Adrenal gland (tissue), 12 donors: ENCODE data around the gene TMPRSS5. TPM values are rescaled to one million over a fixed set of nuclear protein-coding genes. Genes with fewer than 3 reads are reported as not detected.
"Not testable (repeated sequence)": the region's sequence is repeated elsewhere in the genome, so short reads cannot be mapped to it uniquely, and the experiment has no call there.

ENCODE experiments used
- DNase-seq, 7 donors: peaks; one replicate each; pipeline ENCODE4 v3.0.0-alpha.2; 2019 to 2020
- H3K27ac ChIP-seq, 5 donors: fragments of 200-600 bp; sonication (generic) in 4 of 5; 1 replicate in 3 of 5; 2 replicates in 2 of 5; pipeline versions ENCODE4 v1.5.1 to v1.8.0; 2016 to 2020; ENCODE audit warnings: mild to moderate bottlenecking in 1 of 5
- H3K27me3 ChIP-seq: fragments of 200-600 bp; 2 replicates; pipeline ENCODE4 v1.8.0; 2021
- H3K36me3 ChIP-seq, 2 donors: fragments of 200-600 bp; replicated peaks in 1 of 2; 1 replicate in 1 of 2; 2 replicates in 1 of 2; pipeline versions ENCODE4 v1.5.1 to v1.8.0; 2018 to 2022
- H3K4me1 ChIP-seq, 2 donors: fragments of 200-600 bp; replicated peaks in 1 of 2; 1 replicate in 1 of 2; 2 replicates in 1 of 2; pipeline versions ENCODE4 v1.5.1 to v1.8.0; 2018 to 2021
- H3K4me3 ChIP-seq, 4 donors: fragments of 200-600 bp; sonication (generic) in 3 of 4; one replicate each; pipeline ENCODE4 v1.5.1; 2016 to 2018
- H3K9me3 ChIP-seq, 3 donors: fragments of 200-600 bp; sonication (generic) in 1 of 3; replicated peaks in 1 of 3; 1 replicate in 2 of 3; 2 replicates in 1 of 3; pipeline versions ENCODE4 v1.5.1 to v1.8.0; 2016 to 2021
- POLR2A ChIP-seq, 2 donors: fragments of 450-650 bp; IDR thresholded peaks; one replicate each; pipeline ENCODE4 v1.6.1; 2017; ENCODE audit warnings: antibody characterized with exemption in 2 of 2, mild to moderate bottlenecking in 2 of 2, moderate library complexity in 1 of 2
- WGBS, 4 donors: extraction: QIAGEN DNeasy Blood & Tissue Kit in 2 of 4; methylation state at CpG; one replicate each; pipeline versions ENCODE4 v1.1.5 to v1.1.7; 2013 to 2017; 5-methylcytosine and 5-hydroxymethylcytosine counted together
- intact Hi-C, 2 donors: fragments of 100-400 bp; cut with DNase I; formaldehyde crosslinking; loops; one replicate each; pipeline versions ENCODE4 v1.14.1 to v1.15.0; 2022 to 2023
- polyA plus RNA-seq, 3 donors: library from polyadenylated mRNA; stranded (reverse); fragments of 200-250 nt in 2 of 3; fragments of 350-450 nt in 1 of 3; fragmentation: Illumina TruSeq in 1 of 3; extraction: RNeasy Lipid Tissue Mini Kit (QIAGEN cat#74804) in 1 of 3; gene quantifications; one replicate each; pipeline ENCODE4 v1.2.3, GENCODE V29; 2013 to 2014
- total RNA-seq, 9 donors: library from RNA; depleted of rRNA in 4 of 9; stranded (reverse); fragments of >200 nt in 4 of 9; fragments of 120-200 nt in 1 of 9; fragmentation: NEBNext Ultra II Directional in 1 of 9; extraction: Animal tissue kit (Norgen Biotek cat#: 25700) in 1 of 9; gene quantifications; one replicate each; pipeline versions ENCODE4 v1.1.0 to v1.2.4, GENCODE V29; 2013 to 2023
- TF ChIP-seq, protein P1 (sequence below), 6 experiments: fragments of 450-650 bp in 4 of 6; fragments of 200-600 bp in 2 of 6; sonication (generic) in 1 of 6; IDR thresholded peaks; 1 replicate in 5 of 6; 2 replicates in 1 of 6; pipeline versions ENCODE4 v1.5.1 to v1.8.0; 2016 to 2021; ENCODE audit warnings: antibody characterized with exemption in 6 of 6, mild to moderate bottlenecking in 2 of 6, moderate library complexity in 1 of 6
- donor health status: healthy with polysubstance abuse.
- donor health status: Bipolar disorder and iron deficiency.
- donor health status: DM: yes; HTN: yes; CAD: no.
- donor health status: DM: no; HTN: no; CAD: no.
- donor health status: DM: no; HTN: no; CAD: no.
- donor health status: DM: yes; HTN: yes; CAD: no.

Gene TMPRSS5
- total and polyA plus RNA-seq, 12 donors = 0.07 to 1.5 (median 0.75) TPM; not detected in 4

GRCh38 chr11:113721462-113722066 is 15.5 kb upstream of the TMPRSS5 start:
- DNase-seq = no peak
- H3K4me1 ChIP-seq = peaks cover 0 to 7% of the 10 kb centered on the region in 2 donors
- no peak overlapping the region for H3K4me3 ChIP-seq
- 85 to 99% (median 89%) methylated on average over 3 of the region's 3 CpGs for WGBS, 4 donors
- no peaks in the 10 kb centered on the region for H3K27me3 ChIP-seq
- no peaks in the 10 kb centered on the region for H3K36me3 ChIP-seq
- no peak for TF ChIP-seq POLR2A (IDR thresholded peaks at IDR 0.05)
- H3K9me3 ChIP-seq = no peaks in the 10 kb centered on the region
- intact Hi-C loops = no loop called here
- H3K27ac ChIP-seq = no peak overlapping the region

- intact Hi-C loops, H3K4me1 ChIP-seq, H3K36me3 ChIP-seq, H3K27me3 ChIP-seq, H3K9me3 ChIP-seq, H3K4me3 ChIP-seq, DNase-seq, H3K27ac ChIP-seq: not testable (repeated sequence)
- WGBS, 4 donors = 46 to 70% (median 51%) methylated on average over 3 of the region's 3 CpGs
Measured at GRCh38 chr11:113720478-113720877, 14.4 kb upstream of the TMPRSS5 start.

DNA sequence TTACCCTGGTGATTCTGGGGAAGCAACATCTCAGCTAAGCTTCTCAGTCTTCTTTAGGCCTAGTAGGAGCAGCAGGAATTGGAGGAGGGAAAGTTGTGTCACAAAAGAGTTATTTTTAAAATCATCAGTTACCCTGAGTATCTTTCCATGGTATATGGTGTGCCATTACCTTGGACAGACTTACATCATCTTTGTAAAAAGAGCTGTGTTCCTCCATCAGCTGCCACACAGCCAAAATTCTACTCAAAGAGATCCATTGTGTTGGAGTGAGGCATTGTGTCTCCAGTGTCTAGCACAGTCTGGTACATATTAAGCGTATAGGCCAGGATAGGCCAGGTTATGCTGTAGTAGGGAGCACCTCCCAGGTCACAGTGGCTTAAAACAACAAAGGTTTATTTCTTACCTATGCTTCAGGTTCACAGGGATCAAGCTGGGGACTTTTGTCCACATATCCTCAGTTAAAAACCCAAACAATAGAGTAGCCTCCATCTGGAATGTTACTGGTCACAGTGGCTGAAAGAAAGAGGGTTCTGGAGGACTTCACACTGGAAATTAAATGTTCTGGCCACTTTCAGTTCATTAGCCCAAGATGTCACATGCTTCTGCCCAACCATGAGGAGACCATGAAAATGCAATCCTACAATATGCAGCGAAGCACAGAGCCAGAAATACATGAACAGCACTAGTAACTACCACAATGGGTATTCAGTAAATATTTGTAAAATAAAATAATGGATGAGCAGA is 9.9 kb upstream of the TMPRSS5 start:
- TF ChIP-seq, protein P1, sequence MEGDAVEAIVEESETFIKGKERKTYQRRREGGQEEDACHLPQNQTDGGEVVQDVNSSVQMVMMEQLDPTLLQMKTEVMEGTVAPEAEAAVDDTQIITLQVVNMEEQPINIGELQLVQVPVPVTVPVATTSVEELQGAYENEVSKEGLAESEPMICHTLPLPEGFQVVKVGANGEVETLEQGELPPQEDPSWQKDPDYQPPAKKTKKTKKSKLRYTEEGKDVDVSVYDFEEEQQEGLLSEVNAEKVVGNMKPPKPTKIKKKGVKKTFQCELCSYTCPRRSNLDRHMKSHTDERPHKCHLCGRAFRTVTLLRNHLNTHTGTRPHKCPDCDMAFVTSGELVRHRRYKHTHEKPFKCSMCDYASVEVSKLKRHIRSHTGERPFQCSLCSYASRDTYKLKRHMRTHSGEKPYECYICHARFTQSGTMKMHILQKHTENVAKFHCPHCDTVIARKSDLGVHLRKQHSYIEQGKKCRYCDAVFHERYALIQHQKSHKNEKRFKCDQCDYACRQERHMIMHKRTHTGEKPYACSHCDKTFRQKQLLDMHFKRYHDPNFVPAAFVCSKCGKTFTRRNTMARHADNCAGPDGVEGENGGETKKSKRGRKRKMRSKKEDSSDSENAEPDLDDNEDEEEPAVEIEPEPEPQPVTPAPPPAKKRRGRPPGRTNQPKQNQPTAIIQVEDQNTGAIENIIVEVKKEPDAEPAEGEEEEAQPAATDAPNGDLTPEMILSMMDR (IDR thresholded peaks at IDR 0.05) = no peak
- no peak for TF ChIP-seq POLR2A (IDR thresholded peaks at IDR 0.05)
- Histone ChIP-seq H3K27me3 (no peaks in the 10 kb centered on the region), H3K27ac (no peak overlapping the region), H3K9me3 (no peaks in the 10 kb centered on the region), H3K4me1 (no peaks in the 10 kb centered on the region), H3K36me3 (no peaks in the 10 kb centered on the region), H3K4me3 (no peak overlapping the region)
- intact Hi-C loops = no loop called here
- no peak for DNase-seq
- 91 to 97% (median 96%) methylated on average over 2 of the region's 2 CpGs for WGBS, 4 donors

DNA sequence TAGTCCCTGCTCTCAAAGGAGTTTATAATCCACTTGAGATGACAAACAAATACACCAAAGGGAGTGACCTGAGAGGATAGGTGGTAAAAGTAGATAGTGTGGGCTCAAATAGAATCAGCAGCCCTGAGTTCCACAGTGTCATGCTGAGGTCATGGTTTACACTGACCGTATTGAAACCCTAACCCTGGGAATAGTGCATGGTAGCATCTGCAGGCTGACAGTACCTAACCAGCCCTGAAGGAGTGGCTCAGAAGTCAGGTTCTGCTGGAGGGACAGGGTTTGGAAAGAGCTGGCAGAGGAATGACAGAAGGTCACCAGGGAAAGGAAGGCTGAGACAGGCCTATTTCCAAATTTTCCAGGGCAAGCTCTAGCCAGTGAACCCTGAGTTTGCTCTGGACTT is 9.2 kb upstream of the TMPRSS5 start:
- Histone ChIP-seq H3K27ac (no peak overlapping the region), H3K27me3 (no peaks in the 10 kb centered on the region), H3K4me1 (no peaks in the 10 kb centered on the region), H3K9me3 (no peaks in the 10 kb centered on the region), H3K36me3 (no peaks in the 10 kb centered on the region), H3K4me3 (no peak overlapping the region)
- DNase-seq = no peak
- WGBS, 4 donors = 80 to 100% (median 88%) methylated on average over 1 of the region's 1 CpG
- TF ChIP-seq, protein P1 (IDR thresholded peaks at IDR 0.05) = no peak
- no peak for TF ChIP-seq POLR2A (IDR thresholded peaks at IDR 0.05)
- intact Hi-C loops = no loop called here

DNA sequence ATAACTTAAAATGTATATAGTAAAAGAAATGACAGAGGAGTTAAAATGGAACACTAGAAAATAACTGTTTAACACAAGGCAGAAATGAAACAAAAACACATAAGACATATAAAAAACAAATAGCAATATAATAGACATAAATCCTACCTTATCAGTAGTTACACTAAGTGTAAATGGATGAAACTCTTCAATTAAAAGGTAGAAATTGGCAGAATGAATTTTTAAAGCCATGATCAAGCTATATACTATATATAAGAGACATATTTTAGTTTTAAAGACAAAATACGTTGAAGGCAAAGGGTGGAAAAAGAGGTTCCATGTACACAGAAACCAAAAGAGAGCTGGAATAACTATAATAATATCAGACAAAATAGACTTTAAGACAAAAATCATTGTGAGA is 4.9 kb upstream of the TMPRSS5 start:
- no peak overlapping the region for H3K27ac ChIP-seq
- TF ChIP-seq, protein P1 (IDR thresholded peaks at IDR 0.05) = no peak
- no peak for TF ChIP-seq POLR2A (IDR thresholded peaks at IDR 0.05)
- no peaks in the 10 kb centered on the region for H3K36me3 ChIP-seq
- intact Hi-C loops = no loop called here
- no peak overlapping the region for H3K4me3 ChIP-seq
- no peaks in the 10 kb centered on the region for H3K27me3 ChIP-seq
- no peak for DNase-seq
- no peaks in the 10 kb centered on the region for H3K4me1 ChIP-seq
- 77 to 94% (median 87%) methylated on average over 1 of the region's 1 CpG for WGBS, 4 donors
- H3K9me3 ChIP-seq = peaks cover 0 to 8% (median 0%) of the 10 kb centered on the region in 3 donors

- H3K9me3 ChIP-seq, H3K27me3 ChIP-seq, H3K4me3 ChIP-seq, H3K27ac ChIP-seq, H3K36me3 ChIP-seq, H3K4me1 ChIP-seq, DNase-seq, intact Hi-C loops: not testable (repeated sequence)
- 27 to 100% (median 97%) methylated on average over 1 of the region's 1 CpG for WGBS, 4 donors
Measured at GRCh38 chr11:113703551-113703950, 2.6 kb downstream of the TMPRSS5 start.
